Progenitor cell of endocrine pancreas (in vitro differentiated cells): ENCODE results near the gene CENPH. TPM values are rescaled to one million over a fixed set of nuclear protein-coding genes. Genes with fewer than 3 reads are reported as not detected.

Source experiments
- DNase-seq: peaks from one replicate; pipeline ENCODE4 v3.0.0; 2021; ENCODE audit warnings: low spot score; ENCODE audit not compliant: unreplicated experiment
- H3K27ac Mint-ChIP-seq: 2 replicates; pipeline ENCODE4 v1.8.0; 2021; ENCODE audit warnings: mild to moderate bottlenecking, moderate library complexity, mixed read lengths
- H3K27me3 Mint-ChIP-seq: 2 replicates; pipeline ENCODE4 v1.8.0; 2021; ENCODE audit warnings: mixed read lengths
- H3K36me3 Mint-ChIP-seq: 2 replicates; pipeline ENCODE4 v1.8.0; 2022; ENCODE audit warnings: mixed read lengths; ENCODE audit not compliant: insufficient read depth
- H3K4me1 Mint-ChIP-seq: 2 replicates; pipeline ENCODE4 v1.8.0; 2021; ENCODE audit warnings: low read depth, mixed read lengths
- H3K4me3 Mint-ChIP-seq: 2 replicates; pipeline ENCODE4 v1.8.0; 2021; ENCODE audit warnings: low read depth, mild to moderate bottlenecking, moderate library complexity, mixed read lengths
- H3K9me3 Mint-ChIP-seq: 2 replicates; pipeline ENCODE4 v1.8.0; 2021; ENCODE audit warnings: low read depth, mixed read lengths
- total RNA-seq: library from RNA; stranded (reverse); gene quantifications from 2 replicates; pipeline ENCODE4 v1.2.1, GENCODE V29; 2021
- TF ChIP-seq, protein P1 (sequence below): fragments of 200-600 bp; sonication (generic); IDR thresholded peaks from one replicate; pipeline ENCODE4 v1.5.0; 2021; ENCODE audit warnings: antibody characterized with exemption, mild to moderate bottlenecking; ENCODE audit not compliant: unreplicated experiment

Gene CENPH
- total RNA-seq, 1 donor from 2014 or later, result 22.2 TPM

DNA sequence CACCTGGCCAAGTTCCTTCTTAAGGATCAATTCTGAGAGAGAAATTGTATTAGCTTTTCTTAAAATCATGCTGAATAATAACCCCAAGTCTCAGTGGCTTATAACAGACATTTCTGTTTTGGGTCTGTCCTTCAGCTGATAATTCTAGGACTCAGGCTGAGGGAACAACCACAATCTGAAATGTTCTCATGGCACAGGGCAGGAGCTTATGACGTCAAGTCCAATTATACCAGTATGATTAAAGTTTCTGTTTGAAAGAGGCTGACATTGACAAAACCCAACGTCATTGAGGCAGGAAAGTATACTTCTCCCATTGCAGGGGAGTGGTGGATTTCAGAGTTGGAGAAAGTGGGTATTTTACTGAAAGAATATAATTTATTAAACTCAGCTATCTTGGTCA, 21.8 kb downstream of the CENPH start:
- no peak overlapping the region for H3K27ac Mint-ChIP-seq
- no peaks in the 10 kb centered on the region for H3K4me1 Mint-ChIP-seq
- TF ChIP-seq, protein P1, sequence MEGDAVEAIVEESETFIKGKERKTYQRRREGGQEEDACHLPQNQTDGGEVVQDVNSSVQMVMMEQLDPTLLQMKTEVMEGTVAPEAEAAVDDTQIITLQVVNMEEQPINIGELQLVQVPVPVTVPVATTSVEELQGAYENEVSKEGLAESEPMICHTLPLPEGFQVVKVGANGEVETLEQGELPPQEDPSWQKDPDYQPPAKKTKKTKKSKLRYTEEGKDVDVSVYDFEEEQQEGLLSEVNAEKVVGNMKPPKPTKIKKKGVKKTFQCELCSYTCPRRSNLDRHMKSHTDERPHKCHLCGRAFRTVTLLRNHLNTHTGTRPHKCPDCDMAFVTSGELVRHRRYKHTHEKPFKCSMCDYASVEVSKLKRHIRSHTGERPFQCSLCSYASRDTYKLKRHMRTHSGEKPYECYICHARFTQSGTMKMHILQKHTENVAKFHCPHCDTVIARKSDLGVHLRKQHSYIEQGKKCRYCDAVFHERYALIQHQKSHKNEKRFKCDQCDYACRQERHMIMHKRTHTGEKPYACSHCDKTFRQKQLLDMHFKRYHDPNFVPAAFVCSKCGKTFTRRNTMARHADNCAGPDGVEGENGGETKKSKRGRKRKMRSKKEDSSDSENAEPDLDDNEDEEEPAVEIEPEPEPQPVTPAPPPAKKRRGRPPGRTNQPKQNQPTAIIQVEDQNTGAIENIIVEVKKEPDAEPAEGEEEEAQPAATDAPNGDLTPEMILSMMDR, result no peak
- H3K4me3 Mint-ChIP-seq, result no peak overlapping the region
- peaks cover 4% of the 10 kb centered on the region for H3K36me3 Mint-ChIP-seq
- H3K27me3 Mint-ChIP-seq, result no peaks in the 10 kb centered on the region
- DNase-seq, result no peak
- no peaks in the 10 kb centered on the region for H3K9me3 Mint-ChIP-seq

DNA sequence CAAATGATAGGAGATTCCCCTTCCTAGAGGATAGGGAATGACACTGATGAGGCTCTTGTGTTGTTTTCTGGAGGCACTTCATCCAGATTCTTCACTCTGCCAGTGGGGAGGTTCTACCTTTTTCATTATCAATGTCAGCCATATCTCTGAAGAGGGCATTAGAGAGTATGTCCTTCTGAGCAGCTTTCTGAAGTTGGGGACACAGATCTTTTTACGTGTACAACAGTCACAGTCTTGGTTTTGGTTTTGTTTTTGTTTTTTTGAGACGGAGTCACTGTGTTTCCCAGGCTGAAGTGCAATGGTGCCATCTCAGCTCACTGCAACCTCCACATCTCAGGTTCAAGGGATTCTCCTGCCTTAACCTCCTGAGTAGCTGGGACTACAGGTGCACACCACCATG, 22.6 kb downstream of the CENPH start:
- no peaks in the 10 kb centered on the region for H3K9me3 Mint-ChIP-seq
- no peaks in the 10 kb centered on the region for H3K27me3 Mint-ChIP-seq
- H3K36me3 Mint-ChIP-seq, result peaks cover 1% of the 10 kb centered on the region
- TF ChIP-seq, protein P1, result no peak
- H3K27ac Mint-ChIP-seq, result no peak overlapping the region
- no peak overlapping the region for H3K4me3 Mint-ChIP-seq
- H3K4me1 Mint-ChIP-seq, result no peaks in the 10 kb centered on the region
- no peak for DNase-seq

GRCh38 chr5:69213513-69214215, 24.3 kb downstream of the CENPH start:
- Mint-ChIP-seq H3K36me3 (peaks cover 3% of the 10 kb centered on the region), H3K4me1 (peaks cover 3% of the 10 kb centered on the region), H3K4me3 (no peak overlapping the region), H3K27ac (no peak overlapping the region), H3K9me3 (no peaks in the 10 kb centered on the region), H3K27me3 (no peaks in the 10 kb centered on the region)
- TF ChIP-seq, protein P1, result no peak
- DNase-seq, result no peak

DNA sequence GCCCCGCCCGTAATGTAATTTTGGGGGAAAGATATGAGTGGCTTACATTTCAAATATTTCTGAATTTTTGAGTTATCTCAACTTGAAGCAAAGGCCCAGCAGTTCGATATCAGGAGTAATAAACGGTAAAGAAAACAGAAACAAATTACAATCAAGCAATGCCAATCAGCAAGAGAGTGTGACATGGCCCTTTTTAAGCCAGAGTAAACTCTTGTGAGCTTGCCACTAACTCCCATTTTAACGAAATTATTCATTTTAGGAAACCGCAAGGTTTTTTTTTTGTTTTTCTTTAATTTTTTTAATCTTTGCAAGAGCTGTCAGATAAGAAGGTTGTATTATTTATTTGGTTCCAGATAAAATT, 27.7 kb downstream of the CENPH start:
- peaks cover 17% of the 10 kb centered on the region for H3K36me3 Mint-ChIP-seq
- H3K9me3 Mint-ChIP-seq, result no peaks in the 10 kb centered on the region
- peak overlapping the region; percentile 97 for H3K4me3 Mint-ChIP-seq
- peak overlapping the region; percentile 97 for H3K27ac Mint-ChIP-seq
- DNase-seq, result no peak
- peaks cover 12% of the 10 kb centered on the region for H3K4me1 Mint-ChIP-seq
- TF ChIP-seq, protein P1, result no peak
- no peaks in the 10 kb centered on the region for H3K27me3 Mint-ChIP-seq

DNA sequence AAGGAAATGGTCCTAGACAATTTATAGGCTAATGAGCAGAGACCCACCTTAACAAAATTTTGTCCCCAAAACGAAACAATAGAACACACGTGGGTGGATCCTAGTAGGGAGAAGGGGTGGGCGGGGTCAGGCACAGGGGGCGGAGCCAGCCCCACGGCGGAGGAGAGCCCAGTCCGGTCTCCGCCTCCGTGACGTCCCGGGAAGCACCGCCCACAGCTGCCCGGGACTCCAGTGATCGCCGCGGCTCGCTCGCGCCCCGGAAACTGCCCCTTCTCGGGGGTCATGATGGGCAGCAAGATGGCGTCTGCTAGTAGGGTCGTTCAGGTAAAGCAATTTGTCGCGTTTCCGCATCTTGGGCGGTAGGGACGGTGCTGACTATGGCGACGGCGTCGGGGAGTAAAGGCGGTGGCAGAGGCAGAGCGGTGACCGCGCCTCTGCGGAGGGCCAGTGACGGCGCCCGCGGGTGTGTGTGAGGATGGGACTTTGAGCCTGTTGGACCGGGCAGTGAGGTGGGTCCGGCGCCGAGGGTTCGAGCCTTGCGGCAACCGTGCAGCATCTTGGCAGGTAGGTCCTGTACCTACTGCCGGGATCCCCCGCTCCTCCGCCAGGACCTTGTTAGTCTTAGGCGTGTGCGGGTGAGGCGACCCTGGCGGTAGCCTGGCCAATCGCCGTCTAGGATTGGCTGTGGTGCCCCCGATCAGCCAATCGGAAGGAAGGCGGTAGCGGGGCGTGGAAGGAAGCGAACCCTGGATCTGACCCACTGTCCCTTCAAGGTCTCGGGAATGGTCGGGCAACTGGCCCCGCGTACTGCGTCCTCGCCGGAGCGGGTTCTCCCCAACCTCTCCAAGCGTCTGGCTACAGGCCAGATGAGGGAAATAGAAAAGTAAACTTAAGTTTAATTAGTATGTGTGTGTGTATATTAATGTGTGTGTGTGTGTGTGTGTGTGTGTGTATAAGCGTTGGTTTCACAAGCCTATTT, 28.5 kb downstream of the CENPH start:
- H3K4me1 Mint-ChIP-seq, result peaks cover 14% of the 10 kb centered on the region
- peak overlapping the region; percentile 97 for H3K27ac Mint-ChIP-seq
- no peaks in the 10 kb centered on the region for H3K27me3 Mint-ChIP-seq
- TF ChIP-seq, protein P1, result peak; percentile 33
- no peaks in the 10 kb centered on the region for H3K9me3 Mint-ChIP-seq
- DNase-seq, result peak; percentile 91
- H3K36me3 Mint-ChIP-seq, result peaks cover 19% of the 10 kb centered on the region
- peak overlapping the region; percentile 97 for H3K4me3 Mint-ChIP-seq
